ENCODE results near the gene GALK2.

GRCh38 chr15:49168016-49168415 is 2.0 kb upstream of the GALK2 start:
- no peak for TF ChIP-seq CTCF (IDR thresholded peaks at IDR 0.05; ENCODE audit: control extremely low read depth in 1 of 3, insufficient read depth in 1 of 3, low read depth in 1 of 3, low read length in 3 of 3)
- no peak for TF ChIP-seq POLR2A (IDR thresholded peaks at IDR 0.05; ENCODE audit: control extremely low read depth in 1 of 2, low read depth in 2 of 2, low read length in 2 of 2)
- TF ChIP-seq EZH2 (IDR thresholded peaks at IDR 0.05; ENCODE audit: low read depth, low read length, severe bottlenecking), result no peak
- no peak for TF ChIP-seq POLR2AphosphoS5 (IDR thresholded peaks at IDR 0.05; ENCODE audit: low read depth, low read length)
- TF ChIP-seq MAFK (IDR thresholded peaks at IDR 0.05; ENCODE audit: low read depth, low read length), result no peak
- no peak for TF ChIP-seq RAD21 (IDR thresholded peaks at IDR 0.05 in 1 of 2, conservative IDR thresholded peaks at IDR 0.05 in 1 of 2; ENCODE audit: low read depth in 2 of 2, low read length in 2 of 2)
- TF ChIP-seq CHD2 (IDR thresholded peaks at IDR 0.05; ENCODE audit: low read length), result no peak

Data from H1 (cell line).